NCI-H510A (cell line): ENCODE data around the gene KHK.
"Not testable (repeated sequence)": the region's sequence is repeated elsewhere in the genome, so short reads cannot be mapped to it uniquely, and the experiment has no call there.

ENCODE experiments used
- DNase-seq: peaks from one replicate; lab custom pipeline; 2025; lab: John Stamatoyannopoulos, UW

KHK gene

DNA sequence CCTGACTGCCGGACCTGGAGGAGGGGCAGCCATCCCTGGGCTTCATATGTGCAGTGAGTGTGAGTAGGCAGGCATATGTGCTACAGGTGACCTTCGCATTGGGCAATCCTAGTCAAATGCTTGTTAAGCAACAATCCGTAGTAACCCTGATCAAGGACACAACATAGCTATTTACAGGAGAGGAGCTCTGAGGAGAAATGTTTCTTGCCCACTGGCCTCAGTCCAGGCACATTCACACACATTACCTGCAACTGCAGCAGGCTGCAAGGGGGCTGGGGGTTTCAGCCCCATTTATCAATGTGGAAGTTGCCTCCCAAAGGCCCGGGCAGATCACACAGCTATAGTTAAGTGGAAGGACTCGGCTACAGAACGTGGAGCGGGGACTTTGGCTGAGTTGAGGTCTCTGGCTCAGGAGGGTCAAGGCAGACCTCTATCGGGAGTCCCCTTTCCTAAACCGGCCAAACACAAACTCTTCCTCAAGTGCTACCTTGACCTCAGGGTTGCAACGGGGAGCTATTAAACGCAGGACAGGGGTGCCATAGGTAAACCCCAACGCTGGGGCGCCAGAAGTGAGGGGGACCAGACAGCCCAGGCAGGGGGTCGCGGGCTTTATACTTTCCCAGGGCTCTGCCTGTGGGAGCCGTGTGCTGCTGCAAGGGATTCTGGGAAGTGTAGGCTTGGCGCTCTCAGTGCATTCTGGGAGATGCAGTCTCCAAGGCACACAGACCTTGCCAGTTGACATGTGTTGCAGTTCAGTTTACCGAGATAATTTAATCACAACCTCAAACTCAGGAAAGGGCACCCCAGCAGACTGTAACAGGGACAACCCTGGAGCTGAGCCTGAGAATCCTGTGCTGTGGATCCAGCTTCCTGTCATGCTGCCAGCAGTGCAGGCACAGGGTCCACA, 9.4 kb downstream of the KHK start:
- no peak for DNase-seq

DNA sequence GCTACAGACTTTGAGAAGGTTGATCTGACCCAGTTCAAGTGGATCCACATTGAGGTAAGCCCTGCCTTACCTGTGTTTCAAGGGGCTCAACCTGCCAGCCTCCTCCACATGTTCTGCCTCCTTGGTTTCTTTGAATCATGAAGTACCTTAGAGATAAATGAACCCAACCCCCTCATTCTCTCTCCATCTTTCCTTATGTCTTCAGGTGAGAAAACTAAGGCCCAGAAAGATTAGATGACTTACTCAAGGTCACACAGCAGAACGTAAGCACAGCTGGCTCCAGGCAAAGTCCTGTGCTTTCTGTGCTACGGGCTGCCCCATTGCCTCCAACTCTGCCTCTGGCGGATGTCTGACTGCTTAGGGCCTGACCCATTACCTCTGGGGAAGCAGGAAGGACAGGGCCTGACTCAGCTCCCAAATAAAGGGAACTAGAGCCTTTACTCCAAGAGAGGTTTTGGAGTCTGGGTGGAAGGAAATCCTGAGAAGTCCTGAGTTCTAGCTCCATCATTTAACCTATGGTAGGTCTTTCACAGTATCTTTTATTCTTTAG, 10.3 kb downstream of the KHK start:
- DNase-seq, result no peak

DNA sequence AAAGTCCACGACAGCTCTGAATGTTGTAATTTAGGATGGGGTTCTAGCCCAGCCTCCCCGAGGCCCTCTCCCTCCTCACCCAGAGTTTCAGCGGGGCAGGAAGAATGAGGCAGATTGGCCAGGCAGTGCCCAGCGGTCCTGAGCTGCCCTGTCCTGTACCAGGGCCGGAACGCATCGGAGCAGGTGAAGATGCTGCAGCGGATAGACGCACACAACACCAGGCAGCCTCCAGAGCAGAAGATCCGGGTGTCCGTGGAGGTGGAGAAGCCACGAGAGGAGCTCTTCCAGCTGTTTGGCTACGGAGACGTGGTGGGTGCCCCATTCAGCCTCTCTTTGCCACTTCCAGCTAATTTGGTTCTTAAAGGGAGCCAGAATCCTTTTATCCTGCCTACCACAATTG, 10.8 kb downstream of the KHK start:
- no peak for DNase-seq

DNA sequence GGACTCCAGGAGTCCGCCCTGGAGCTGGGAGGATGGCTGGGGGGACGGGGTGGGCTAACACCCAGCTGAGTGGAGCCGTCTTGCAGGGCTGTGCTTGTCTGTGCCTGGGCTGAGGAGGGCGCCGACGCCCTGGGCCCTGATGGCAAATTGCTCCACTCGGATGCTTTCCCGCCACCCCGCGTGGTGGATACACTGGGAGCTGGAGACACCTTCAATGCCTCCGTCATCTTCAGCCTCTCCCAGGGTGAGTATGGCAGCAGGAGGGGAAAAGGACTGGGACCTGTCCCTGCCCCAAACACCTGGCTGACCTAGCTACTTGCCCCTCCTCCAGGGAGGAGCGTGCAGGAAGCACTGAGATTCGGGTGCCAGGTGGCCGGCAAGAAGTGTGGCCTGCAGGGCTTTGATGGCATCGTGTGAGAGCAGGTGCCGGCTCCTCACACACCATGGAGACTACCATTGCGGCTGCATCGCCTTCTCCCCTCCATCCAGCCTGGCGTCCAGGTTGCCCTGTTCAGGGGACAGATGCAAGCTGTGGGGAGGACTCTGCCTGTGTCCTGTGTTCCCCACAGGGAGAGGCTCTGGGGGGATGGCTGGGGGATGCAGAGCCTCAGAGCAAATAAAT, 12.9 kb downstream of the KHK start:
- no peak for DNase-seq

DNA sequence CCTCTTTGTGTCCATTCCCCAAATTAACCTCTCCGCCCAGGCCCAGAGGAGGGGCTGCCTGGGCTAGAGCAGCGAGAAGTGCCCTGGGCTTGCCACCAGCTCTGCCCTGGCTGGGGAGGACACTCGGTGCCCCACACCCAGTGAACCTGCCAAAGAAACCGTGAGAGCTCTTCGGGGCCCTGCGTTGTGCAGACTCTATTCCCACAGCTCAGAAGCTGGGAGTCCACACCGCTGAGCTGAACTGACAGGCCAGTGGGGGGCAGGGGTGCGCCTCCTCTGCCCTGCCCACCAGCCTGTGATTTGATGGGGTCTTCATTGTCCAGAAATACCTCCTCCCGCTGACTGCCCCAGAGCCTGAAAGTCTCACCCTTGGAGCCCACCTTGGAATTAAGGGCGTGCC, 13.5 kb downstream of the KHK start:
- DNase-seq, result no peak

DNA sequence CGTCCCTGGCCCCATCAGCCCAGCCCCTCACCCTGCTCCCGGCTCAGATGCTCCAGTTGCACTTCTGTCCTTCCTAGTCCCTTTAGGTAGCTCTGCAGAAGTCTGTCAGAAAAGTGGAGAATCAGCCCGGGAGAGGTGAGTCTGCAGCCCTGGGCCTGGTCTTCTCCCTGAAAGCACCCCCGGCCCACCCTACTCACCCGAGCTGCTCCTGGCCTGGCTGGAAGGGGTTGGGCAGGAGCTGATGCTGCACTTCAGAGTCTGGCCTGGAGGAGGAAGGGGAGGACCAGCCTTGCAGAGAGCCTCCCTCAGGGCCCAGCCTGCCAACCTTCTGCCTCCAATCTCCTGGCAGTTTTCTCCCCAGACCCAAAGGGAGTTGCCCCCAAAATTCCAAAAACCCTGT, 15.8 kb downstream of the KHK start:
- DNase-seq, result no peak

DNA sequence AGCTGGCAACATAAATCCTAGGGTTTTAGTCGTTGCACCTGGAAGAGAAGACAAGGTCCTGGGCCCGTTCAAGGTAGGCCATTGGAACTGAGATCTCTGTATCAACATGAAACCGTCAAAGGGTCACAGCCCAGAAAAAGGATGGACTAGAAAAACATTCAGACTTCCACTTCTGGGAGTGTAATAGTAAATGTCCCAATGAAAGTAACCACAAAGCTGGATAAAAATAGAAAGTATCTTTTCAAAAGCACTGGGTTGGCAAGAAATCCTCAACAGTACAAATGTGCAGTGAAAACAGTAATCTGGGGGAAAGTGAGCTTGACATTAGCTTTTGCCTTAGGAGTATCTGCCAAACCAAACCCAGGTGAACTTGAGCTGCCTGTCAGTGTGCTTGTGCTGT, 19.4 kb downstream of the KHK start:
- no peak for DNase-seq

DNA sequence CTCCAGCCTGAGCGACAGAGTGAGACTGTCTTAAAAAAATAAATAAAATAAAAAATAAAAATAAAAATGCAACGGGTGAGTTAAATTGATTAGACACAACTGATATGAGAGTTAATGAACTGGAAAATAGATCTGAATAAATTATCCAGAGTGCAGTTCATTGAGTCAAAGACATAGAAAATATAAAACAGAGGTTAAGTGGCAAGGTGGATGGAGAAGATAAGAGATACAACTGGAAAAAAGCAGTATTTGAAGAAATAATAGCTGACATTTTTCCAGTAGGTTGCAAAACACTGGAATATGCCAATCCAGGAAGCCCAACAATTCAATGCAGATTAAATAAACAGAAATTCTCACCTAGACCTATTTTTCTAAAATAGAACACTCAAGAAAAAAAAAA, 21.6 kb downstream of the KHK start:
- no peak for DNase-seq

DNA sequence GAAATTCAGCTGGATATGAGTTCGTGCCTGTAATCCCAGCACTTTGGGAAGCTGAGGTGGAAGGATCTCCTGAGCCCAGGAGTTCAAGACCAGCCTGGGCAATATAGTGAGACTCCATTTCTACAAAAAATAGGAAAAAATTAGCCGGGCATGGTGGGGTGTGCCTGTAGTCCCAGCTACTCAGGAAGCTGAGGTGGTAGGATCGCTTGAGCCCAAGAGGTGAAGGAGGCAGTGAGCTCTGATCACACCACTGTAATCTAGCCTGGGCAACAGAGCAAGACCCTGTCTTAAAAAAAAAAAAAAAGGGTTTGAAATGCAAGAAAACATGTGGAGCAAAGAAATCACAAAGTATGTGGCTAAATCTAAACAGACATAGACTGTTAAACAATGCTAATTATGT, 22.5 kb downstream of the KHK start:
- DNase-seq, result no peak

DNA sequence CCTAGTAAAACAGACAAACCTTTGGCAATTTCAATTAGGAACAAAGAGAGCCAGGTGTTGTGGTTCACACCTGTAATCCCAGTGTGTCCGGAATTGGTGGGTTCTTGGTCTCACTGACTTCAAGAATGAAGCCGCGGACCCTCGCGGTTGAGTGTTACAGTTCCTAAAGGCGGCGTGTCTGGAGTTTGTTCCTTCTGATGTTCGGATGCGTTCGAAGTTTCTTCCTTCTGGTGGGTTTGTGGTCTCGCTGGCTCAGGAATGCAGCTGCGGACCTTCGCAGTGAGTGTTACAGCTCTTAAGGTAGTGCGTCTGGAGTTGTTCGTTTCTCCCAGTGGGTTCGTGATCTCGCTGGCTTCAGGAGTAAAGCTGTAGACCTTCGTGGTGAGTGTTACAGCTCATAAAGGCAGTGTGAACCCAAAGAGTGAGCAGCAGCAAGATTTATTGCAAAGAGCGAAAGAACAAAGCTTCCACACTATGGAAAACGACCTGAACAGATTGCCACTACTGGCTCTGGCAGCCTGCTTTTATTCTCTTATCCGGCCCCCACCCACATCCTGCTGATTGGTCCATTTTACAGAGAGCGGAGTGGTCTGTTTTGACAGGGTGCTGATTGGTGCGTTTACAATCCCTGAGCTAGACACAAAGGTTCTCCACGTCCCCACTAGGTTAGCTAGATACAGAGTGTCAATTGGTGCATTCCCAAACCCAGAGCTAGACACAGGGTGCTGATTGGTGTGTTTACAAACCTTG, 24.2 kb downstream of the KHK start:
- not testable (repeated sequence) for DNase-seq

DNA sequence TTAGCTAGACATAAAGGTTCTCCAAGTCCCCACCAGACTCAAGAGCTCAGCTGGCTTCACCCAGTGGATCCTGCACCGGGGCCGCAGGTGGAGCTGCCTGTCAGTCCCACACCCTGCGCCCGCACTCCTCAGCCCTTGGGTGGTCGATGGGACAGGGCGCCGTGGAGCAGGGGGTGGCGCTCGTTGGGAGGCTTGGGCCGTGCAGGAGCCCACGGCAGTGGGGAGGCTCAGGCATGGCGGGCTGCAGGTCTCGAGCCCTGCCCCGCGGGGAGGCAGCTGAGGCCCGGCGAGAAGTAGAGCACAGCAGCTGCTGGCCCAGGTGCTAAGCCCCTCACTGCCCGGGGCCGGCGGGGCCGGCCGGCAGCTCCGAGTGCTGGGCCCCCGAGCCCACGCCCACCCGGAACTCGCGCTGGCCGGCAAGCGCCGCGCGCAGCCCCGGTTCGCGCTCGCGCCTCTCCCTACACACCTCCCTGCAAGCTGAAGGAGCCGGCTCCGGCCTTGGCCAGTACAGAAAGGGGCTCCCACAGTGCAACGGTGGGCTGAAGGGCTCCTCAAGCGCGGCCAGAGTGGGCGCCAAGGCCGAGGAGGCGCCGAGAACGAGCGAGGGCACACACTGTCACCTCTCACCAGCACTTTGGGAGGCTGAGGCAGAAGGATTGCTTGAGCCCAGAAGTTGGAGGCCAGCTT, 25.0 kb downstream of the KHK start:
- DNase-seq, result not testable (repeated sequence)

DNA sequence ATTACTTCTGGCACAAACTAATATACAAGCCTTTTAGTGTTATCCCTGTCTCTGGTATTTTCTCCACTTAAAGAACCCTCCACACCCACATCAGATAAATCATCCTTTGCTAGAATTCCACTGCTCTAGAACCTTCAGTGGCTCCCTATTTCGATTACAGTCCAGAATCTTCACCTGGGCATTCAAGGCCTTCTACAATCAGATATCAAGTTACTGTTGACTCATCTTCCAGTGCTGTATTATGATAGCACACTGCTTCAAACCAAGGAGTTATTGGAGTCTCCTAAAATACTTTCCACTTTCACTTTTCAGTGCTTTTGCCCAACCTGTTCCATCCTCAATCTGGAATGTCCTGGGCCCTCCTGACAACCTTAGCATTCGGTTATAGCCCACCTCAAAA, 28.9 kb downstream of the KHK start:
- DNase-seq, result no peak

DNA sequence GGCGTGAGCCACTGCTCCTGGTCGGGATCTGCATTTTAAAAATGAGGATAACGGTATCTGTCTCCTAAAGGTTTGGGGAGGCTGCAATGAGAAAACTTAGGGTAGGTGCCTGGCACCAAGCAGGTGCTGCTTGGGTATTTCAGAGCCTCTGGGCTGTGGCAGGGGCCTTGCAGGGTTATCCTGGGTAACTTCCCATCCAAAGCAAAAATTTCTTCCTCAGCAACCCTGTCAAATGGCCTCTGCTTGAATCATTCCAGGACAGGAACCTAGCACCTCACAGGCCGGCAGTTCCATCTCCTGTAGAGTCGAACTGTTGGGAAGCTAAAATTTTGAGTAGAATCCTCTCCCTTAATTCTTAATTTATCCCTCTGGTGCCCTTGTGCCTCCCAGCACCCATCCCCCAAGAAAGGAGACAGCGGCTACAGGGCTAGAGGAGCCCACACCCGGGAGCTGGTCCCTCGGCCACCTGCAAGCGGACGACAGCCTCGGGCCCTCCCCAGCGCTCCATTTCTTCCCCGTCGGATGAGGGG, 31.5 kb downstream of the KHK start:
- DNase-seq, result no peak

DNA sequence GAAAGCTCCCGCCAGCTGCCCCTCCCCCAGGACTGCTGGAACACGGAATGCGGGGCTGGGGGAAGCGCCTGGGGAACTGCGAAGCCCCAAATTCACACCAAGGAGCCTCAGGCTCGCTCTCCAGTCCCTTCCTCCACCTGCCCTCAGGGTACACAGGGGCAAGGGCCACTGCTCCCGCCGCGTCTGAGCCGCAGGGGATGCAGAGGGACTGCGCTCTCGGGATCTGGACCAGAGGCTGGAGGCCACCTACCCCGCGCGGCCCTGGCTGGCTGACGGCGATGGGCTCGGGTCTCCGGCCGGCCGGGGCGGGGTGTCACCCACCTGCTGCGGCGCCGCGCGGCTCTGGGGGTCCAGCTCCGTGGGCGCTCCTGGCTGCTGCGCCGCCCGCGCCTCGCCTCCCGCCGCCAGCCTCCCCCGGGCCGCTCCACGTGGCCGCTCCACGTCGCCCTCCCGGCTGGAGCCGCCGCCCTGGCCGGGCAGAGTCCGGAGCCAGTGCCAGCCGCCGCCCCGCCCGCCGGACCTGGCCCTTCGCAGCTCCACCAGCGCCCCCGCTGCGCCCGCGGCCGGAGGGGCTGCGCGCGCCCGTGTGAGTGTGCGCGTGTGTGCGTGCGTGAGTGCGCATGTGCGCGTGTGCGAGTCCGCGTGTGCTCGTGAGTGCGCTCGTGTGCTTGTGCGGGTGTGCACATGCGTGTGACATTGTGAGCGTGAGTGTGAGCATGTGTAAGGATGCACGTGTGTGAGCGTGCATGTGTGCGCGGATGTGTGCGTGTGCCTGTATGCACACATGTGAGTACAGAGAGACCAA, 32.2 kb downstream of the KHK start, which contains the start of gene CGREF1:
TSS of gene CGREF1 (minus strand) at position 604 of the 805 bp plus-strand sequence. CDS start 14,762 bp downstream, outside the sequence.
- DNase-seq, result no peak

DNA sequence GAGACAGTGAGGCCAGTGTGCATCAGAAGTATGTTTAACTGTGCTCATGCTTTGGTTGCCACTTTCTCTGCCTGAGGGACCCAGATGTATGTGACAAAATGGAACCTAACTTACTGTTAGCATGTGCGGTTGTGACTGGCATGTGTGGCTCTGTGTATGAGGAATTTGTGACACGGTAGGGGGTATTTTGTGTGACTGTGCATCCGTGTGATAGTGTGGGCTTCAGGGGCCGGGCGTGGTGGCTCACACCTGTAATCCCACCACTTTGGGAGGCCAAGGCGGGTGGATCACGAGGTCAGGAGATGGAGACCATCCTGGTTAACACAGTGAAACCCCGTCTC, 32.7 kb downstream of the KHK start:
- DNase-seq, result not testable (repeated sequence)

DNA sequence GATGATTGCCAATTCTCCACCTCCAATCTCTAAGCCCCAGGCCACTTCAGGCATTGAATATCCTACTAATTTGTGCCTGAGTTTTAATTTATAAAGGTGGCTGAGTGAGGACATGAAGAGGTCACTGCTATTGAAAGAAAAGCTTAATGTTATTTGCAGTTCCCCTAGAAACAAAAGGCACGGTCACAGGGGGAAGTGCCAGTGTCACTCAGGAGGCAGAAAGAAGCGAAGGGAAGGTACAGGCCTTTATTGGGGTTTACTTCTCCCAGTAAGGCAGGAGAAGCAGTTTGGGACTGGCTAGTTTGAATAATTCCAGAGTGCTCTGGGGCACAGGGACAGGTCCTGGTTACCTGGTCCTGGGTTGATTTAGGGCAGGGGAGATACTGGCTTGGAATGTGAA, 35.3 kb downstream of the KHK start:
- no peak for DNase-seq

DNA sequence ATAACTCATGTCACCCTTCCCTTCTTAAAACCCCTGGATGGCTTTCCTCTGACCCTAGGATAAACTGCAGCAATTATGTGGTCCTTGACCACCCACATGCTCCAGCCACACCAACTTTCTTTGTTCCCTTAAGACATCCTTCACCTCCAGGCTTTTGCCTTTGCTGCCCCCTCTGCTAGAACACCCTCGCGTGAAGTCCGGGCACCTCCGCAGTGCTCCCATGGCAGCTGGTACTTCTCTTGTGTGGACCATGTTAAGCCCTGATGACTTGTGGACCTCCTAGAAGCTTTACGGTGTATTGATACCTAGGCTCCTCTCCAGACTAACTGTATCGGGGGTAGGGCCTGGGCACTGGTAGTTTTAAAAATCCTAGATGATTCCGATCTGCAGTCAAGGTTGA, 36.2 kb downstream of the KHK start:
- DNase-seq, result no peak

DNA sequence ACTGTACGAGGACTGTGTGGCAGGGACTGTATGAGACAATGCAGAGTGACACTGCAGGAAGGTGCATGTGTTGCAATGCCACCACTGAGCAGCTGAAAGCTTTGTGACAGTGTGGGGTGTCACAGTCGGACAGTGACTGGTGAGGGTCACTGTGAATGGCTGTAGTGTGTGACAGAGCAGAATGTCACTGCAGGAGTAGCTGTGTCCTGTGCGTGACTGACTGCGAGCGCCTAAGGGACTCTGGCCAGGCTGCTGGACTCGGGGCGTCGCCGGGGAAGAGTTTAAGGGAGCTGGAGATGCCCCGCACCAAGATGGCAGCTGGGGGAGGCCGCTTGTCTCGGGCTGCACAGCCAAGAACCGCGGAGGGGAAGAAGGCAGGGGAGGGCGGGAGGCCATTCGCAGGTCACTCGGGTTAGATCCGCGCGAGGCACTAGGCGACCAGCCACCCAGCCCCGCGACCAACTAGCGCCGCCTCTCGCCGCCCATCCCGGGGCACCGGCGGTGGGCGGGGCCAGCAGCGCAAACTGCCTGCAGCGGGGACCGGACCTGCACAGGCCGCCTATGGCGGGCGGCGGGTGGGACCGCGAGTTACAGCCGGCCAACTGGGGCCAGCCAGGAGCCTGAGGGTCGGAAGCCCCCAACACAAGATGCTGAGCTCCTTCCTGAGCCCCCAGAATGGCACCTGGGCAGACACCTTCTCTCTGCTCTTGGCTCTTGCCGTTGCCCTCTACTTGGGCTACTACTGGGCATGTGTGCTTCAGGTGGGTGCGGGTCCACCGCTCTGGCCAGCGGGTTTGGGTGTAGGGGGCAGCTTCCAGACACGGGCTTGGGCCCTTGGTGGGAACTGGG, 37.0 kb downstream of the KHK start, which contains the start of gene ABHD1:
TSS of gene ABHD1 (plus strand) at position 514 of the 849 bp plus-strand sequence. CDS start at position 648, 134 bp downstream.
- DNase-seq, result no peak

DNA sequence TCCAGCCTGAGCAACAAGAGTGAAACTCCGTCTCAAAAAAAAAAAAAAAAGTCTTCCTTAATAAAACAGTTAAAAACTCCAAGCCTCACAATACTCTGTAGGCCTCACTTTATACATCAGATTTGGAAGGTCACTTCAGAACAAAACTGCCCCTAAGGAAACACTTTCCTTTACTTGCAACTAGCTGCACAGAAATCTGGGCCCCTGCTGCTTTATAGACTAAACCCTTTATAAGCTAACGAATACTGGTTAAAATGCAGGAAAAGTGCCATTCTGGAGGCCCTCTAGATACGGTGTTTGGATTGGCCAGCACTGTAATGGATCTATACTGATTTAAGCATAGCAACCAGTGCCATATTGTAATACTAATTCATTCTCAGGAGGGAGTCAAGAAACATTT, 38.5 kb downstream of the KHK start:
- no peak for DNase-seq

DNA sequence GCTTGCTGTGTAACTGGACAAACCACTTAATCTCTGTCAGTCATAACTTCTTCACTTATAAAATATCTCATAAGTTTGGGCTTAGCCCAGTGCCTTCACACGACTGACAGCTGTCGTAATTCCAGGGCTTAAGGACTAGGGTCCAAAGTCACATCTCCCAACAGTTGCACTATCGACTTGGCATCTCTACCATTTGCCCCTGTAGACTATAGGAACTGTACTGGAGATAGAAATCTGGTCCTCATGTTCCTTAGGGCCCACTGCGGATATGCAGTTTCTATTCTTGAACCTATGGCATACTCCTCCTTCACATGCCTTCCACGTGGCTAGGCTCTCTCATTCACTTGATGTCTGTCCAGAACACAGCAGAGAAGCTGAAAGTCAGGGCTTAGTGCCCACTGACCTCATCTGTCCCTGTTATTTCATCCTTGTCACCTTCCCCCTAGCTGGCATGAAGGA, 39.7 kb downstream of the KHK start:
- DNase-seq, result no peak
